Epithelial cell of prostate (primary cell): ENCODE results near the gene AGAP1.
"Not testable (repeated sequence)": the region's sequence is repeated elsewhere in the genome, so short reads cannot be mapped to it uniquely, and the experiment has no call there.

ENCODE experiments used
- DNase-seq: peaks from one replicate; pipeline ENCODE4 v3.0.0-alpha.2; 2011; ENCODE audit warnings: low read depth, low spot score
- H3K27ac ChIP-seq: fragments of 450-650 bp; 2 replicates; pipeline ENCODE4 v1.5.1; 2017; ENCODE audit warnings: mild to moderate bottlenecking

Gene AGAP1

DNA sequence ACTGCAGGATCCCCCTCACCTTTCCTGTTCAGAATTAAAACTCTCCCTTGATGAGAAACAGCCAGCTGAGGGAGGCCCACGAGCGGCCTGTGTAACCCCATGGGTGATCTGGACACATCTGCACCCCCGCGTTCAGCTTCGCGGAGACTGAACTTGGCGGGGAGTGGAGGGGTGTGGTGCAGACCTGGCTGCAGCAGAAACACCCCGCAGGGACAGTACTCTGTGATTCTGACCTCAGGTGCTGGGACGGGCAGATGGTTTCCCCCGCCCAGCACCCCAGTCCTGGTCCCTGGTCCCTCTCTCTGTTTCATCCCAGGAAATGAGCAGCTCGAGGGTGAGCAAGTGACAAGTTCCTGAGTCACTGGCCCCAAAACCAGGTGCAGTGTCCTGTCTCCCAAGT, 633.2 kb downstream of the AGAP1 start:
- H3K27ac ChIP-seq, result no peak overlapping the region
- no peak for DNase-seq

GRCh38 chr2:236128321-236128720, 634.5 kb downstream of the AGAP1 start:
- DNase-seq, result no peak
- no peak overlapping the region for H3K27ac ChIP-seq

DNA sequence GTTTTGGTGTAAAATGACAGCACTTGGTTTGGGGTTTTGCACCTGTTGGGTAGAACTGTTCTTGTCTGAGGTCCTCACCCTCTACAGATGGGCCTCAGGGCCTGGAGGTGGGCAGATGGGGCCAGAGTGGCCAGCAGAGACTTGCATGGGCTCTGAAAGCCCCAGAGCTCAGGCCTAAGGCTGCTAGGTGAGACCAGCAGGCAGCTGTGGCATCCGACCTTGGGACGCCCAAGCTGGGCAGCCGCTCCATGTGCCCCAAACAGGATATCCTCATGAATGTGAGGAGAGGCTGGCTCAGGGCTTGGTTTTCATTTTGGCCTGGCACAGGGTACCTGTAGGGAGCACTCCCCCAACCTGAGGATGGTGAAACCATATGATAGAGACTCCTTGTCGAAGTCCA, 636.1 kb downstream of the AGAP1 start:
- no peak overlapping the region for H3K27ac ChIP-seq
- DNase-seq, result no peak

DNA sequence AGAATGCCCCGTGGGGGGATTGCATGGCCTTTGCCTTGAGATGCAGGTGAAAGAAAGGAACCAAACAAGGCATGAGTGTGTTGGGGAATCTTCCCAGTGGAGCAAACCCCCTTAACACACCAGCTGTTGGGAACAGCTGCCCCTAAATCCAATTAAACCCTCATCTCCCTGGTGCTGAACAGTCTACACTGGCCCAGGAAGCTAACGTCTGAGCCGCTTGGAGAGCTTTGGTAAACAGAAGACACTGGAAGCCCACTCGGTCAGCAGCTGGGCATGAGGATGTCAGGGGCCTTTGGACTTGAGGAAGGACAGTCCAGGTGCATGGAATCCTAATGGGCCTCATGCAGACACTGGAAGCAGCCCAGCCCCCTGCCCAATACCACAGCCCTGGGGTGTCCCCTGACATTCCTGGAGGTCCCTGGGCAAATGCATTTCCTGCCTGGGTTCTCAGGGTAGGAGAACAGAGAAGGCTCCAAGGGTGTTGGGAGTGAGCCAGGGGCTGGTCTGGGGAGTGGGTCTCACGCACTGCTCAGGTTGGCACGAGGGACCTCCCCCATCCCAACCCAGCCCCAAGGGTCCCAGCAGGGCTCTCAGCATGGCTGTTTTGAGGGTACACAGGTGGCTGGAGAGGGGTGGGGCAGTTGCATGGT, 636.6 kb downstream of the AGAP1 start:
- no peak overlapping the region for H3K27ac ChIP-seq
- no peak for DNase-seq

DNA sequence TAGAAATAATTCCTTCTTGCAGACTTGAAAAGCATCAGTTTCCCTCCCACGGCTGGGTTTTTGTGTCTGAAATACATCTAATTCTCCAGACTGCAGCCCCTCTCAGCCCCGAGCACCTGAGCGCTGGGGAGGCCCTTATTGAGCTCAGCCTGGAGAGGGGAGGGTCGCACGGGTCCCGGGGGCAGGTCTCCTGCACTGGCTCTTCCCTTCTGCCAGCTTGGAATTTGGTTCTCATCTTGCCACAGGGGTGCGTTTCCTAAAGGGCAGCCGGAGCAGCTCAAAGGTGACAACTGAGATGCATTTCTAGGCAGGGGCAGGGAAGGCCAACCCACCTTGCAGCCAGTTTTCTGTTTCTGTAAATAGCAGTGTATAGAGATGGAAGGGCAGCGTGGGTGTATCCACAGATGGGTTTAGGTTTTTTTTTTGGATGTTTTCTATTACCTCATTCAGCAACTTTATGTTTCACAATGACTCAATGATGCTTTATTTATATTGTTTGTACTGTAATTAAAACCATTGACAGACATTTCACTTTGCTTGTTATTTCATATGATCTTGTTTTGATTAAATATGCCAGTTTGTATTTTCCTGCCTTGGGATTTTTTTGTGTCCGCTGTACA, 637.3 kb downstream of the AGAP1 start:
- no peak for DNase-seq
- H3K27ac ChIP-seq, result no peak overlapping the region

GRCh38 chr2:236133410-236134012, 639.7 kb downstream of the AGAP1 start:
- no peak overlapping the region for H3K27ac ChIP-seq
- DNase-seq, result no peak

- DNase-seq, result no peak
- H3K27ac ChIP-seq, result no peak overlapping the region
Observed at GRCh38 chr2:236136538-236136937, 642.7 kb downstream of the AGAP1 start.

- no peak for DNase-seq
- H3K27ac ChIP-seq, result no peak overlapping the region
Observed at GRCh38 chr2:236137066-236137465, 643.2 kb downstream of the AGAP1 start.

- not testable (repeated sequence) for DNase-seq, H3K27ac ChIP-seq
Observed at GRCh38 chr2:236141616-236142015, 647.8 kb downstream of the AGAP1 start.

- no peak overlapping the region for H3K27ac ChIP-seq
- DNase-seq, result no peak
Observed at GRCh38 chr2:236143811-236144210, 650.0 kb downstream of the AGAP1 start.

DNA sequence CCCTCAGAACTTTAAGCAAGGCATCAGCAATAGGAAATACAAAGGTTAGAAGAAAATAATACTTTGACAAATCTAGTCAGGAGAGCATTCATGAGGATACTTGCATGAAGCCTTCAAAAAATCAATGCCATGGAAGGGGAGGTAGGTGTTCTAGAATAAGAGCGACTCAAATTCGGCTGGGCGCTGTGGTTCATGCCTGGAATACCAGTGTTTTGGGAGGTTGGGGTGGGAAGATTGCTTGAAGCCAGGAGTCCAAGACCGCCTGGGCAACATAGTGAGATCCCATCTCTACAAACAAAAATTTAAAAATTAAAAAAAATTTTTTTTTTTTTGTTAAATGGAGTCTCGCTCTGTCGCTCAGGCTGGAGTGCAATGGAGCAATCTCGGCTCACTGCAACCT, 652.6 kb downstream of the AGAP1 start:
- no peak overlapping the region for H3K27ac ChIP-seq
- no peak for DNase-seq

DNA sequence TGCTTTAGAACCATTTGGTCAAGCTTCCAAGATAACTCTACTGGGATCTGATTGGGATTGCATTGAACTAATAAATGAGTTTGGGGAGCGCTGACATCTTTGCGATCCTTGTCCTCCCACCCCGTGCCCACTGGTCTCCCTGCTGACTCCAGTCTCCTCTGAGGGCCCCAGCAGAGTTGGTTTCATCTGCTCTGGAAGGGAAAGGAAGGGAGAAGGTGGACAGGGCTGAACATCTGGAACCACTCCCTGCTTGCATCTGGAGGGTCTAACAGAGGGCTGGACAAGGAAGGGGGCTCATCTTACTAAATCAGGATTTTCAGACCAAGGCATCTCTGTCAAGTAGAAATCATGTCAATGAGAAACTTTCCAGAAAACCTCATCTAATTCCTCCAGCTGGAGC, 661.6 kb downstream of the AGAP1 start:
- H3K27ac ChIP-seq, result no peak overlapping the region
- DNase-seq, result no peak

DNA sequence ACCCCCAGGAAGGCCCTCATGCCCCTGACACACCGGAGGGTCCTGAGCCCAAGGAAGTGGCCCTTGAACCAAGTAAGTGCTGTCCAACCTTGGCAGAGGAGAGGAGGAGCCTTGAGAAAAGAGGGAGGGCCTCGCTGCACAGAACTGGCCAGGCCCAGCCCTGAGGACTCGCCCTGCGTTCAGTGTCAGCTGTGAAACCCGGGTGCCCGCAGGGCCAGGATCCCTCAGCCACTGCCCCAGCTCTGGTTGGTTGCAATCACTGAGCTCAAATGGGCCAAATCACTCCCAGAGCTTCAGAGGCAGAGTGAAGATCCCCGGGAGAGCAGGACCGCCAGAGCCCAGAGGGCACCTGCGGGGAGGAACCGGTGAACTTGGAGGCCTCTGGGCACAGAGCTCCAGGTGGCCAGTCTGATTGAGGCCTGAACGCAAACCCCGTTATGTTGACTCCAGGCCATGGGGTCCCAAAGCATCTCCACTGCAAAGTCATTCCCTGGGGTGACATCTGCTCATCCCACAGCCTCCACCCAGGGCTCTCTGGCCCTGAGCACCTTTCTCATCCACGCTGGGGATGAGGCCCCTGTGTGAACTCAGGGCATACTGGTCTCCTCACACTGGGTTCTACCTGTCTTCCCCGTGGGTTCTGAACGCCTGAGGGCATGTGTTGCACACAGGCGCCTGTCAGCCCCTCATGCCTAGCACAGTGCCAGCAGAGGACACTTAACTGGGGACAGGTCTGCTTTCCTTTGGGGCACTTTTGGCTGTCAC, 662.4 kb downstream of the AGAP1 start:
- H3K27ac ChIP-seq, result no peak overlapping the region
- no peak for DNase-seq

DNA sequence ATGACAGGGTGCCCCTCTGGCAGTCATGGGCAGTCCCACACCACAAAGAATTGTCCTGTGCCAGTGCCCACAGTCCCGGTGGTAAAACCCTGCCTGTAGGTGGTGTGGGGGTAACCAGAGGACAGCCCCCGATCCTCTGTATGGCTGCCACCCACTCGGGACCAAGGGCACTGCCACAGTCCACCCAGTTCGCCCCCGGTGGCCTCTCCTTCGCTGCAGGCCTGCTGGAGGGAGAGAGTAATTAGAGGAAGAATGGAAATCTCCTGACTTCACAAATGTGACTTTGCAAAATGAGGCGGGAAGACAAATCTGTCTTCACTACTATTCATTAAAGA, 663.0 kb downstream of the AGAP1 start:
- no peak overlapping the region for H3K27ac ChIP-seq
- DNase-seq, result no peak

DNA sequence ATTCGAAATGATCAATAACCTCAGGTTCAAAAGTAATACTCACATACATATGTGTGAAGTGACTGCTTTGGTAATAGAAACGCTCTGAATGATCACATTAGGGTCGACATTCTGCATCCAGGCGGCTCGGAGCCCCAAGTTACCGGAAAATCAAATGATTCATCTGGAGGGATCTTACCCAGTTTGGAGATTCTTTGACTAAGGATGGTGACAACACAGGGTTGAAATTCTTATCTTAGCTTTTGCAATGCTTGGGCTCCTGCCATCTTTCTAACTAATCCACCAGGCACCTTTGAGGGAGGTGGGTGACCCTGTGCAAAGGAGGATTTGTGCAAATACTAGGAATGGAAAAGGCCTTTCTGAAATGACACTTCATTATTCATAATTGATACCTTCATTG, 663.5 kb downstream of the AGAP1 start:
- no peak for DNase-seq
- H3K27ac ChIP-seq, result no peak overlapping the region

- no peak for DNase-seq
- no peak overlapping the region for H3K27ac ChIP-seq
Observed at GRCh38 chr2:236157815-236158498, 664.1 kb downstream of the AGAP1 start.

GRCh38 chr2:236158969-236159777, 665.3 kb downstream of the AGAP1 start:
- DNase-seq, result no peak
- H3K27ac ChIP-seq, result no peak overlapping the region

GRCh38 chr2:236159778-236160170, 665.9 kb downstream of the AGAP1 start:
- no peak overlapping the region for H3K27ac ChIP-seq
- DNase-seq, result no peak

DNA sequence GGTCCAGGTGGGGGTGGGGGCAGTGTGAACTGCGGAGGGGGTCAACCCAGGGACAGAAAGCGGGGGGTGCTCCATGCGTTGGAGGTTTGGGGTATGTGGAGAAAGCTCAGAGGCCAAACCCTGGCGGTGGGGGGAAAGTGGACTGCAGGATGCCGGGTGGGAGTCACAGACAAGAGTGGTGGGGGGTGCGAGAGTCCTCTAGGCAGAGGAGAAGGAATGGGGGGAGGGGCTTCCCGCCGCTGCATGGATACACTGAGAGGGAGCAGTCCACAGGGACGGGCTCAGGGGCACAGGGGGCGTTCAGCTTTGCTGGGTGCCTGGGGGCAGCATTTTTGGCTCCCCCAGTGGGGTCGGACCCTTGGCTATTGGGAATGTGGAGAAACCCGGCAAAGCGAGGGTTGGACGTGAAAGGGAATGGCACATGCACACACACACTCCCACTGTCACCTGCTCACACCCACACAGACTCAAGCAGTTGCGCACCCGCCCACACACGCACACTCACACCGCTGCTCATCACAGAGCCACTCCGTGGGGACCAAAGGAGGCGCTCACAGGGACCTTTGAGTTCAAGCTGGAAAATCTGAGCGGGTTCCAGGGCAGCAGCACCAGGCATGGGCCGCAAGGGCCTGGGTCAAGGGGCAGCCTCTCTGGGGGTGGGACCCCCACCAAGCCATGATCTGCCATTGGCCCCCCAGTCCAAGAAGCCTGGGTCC, 666.7 kb downstream of the AGAP1 start:
- no peak for DNase-seq

More for the DNA sequence above, 666.7 kb downstream of the AGAP1 start:
- no peak overlapping the region for H3K27ac ChIP-seq
